HPDE6-E6E7 (cell line): ENCODE data around the gene TAS2R60.
"Not testable (repeated sequence)": the region's sequence is repeated elsewhere in the genome, so short reads cannot be mapped to it uniquely, and the experiment has no call there.

ENCODE experiments used
- DNase-seq: peaks from one replicate; pipeline ENCODE4 v3.0.0; 2011; ENCODE audit warnings: missing footprints; ENCODE audit errors: extremely low spot score

The TAS2R60 gene

GRCh38 chr7:143439866-143440265, 3.4 kb upstream of the TAS2R60 start:
- no peak for DNase-seq

GRCh38 chr7:143444063-143444782, 970 bp downstream of the TAS2R60 start:
- no peak for DNase-seq

GRCh38 chr7:143444785-143445184, 1.5 kb downstream of the TAS2R60 start:
- DNase-seq = no peak

- no peak for DNase-seq
Observed at GRCh38 chr7:143447466-143447865, 4.2 kb downstream of the TAS2R60 start.

- no peak for DNase-seq
Observed at GRCh38 chr7:143448429-143448828, 5.2 kb downstream of the TAS2R60 start.

- DNase-seq = no peak
Observed at GRCh38 chr7:143449793-143450192, 6.5 kb downstream of the TAS2R60 start.

- DNase-seq = no peak
Observed at GRCh38 chr7:143451122-143451521, 7.9 kb downstream of the TAS2R60 start.

- no peak for DNase-seq
Observed at GRCh38 chr7:143451746-143452145, 8.5 kb downstream of the TAS2R60 start.

- DNase-seq = no peak
Observed at GRCh38 chr7:143452495-143452894, 9.2 kb downstream of the TAS2R60 start.

GRCh38 chr7:143454091-143454680, 10.9 kb downstream of the TAS2R60 start:
- no peak for DNase-seq

GRCh38 chr7:143455491-143455890, 12.2 kb downstream of the TAS2R60 start:
- no peak for DNase-seq

GRCh38 chr7:143455942-143456341, 12.7 kb downstream of the TAS2R60 start:
- DNase-seq = no peak

GRCh38 chr7:143456992-143457793, 13.9 kb downstream of the TAS2R60 start:
- no peak for DNase-seq

GRCh38 chr7:143458263-143458662, 15.0 kb downstream of the TAS2R60 start:
- DNase-seq = peak; percentile 21

GRCh38 chr7:143458681-143459080, 15.4 kb downstream of the TAS2R60 start:
- no peak for DNase-seq

GRCh38 chr7:143459359-143459758, 16.1 kb downstream of the TAS2R60 start:
- DNase-seq = no peak

GRCh38 chr7:143460271-143460979, 17.2 kb downstream of the TAS2R60 start:
- DNase-seq = no peak

- DNase-seq = no peak
Observed at GRCh38 chr7:143462045-143462444, 18.8 kb downstream of the TAS2R60 start.

- no peak for DNase-seq
Observed at GRCh38 chr7:143463556-143463955, 20.3 kb downstream of the TAS2R60 start.

- no peak for DNase-seq
Observed at GRCh38 chr7:143463957-143464356, 20.7 kb downstream of the TAS2R60 start.

- DNase-seq = peak; percentile 27
Observed at GRCh38 chr7:143467724-143468123, 24.5 kb downstream of the TAS2R60 start.

- DNase-seq = not testable (repeated sequence)
Observed at GRCh38 chr7:143472071-143472689, 28.9 kb downstream of the TAS2R60 start.
